Measurements from ENCODE around the gene HBZ. TPM values are rescaled to one million over a fixed set of nuclear protein-coding genes. Genes with fewer than 3 reads are reported as not detected.
"Not testable (repeated sequence)": the region's sequence is repeated elsewhere in the genome, so short reads cannot be mapped to it uniquely, and the experiment has no call there.

The HBZ gene
- total RNA-seq, 1 experiment from 2014 or later: not detected

DNA sequence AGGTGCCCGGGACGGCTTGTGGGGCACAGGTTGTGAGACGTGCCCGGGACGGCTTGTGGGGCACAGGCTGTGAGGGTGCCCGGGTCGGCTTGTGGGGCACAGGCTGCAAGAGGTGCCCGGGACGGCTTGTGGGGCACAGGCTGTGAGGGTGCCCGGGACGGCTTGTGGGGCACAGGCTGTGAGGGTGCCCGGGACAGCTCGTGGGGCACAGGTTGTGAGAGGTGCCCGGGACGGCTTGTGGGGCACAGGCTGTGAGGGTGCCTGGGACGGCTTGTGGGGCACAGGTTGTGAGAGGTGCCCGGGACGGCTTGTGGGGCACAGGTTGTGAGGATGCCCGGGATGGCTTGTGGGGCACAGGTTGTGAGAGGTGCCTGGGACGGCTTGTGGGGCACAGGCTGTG is 7.8 kb downstream of the HBZ start:
- DNase-seq (ENCODE audit: low read depth, low spot score); in situ Hi-C loops (cut with HindIII; ENCODE audit: low pct_unique_long_range_greater_than_20kb, low sequenced_read_pairs): not testable (repeated sequence)

DNA sequence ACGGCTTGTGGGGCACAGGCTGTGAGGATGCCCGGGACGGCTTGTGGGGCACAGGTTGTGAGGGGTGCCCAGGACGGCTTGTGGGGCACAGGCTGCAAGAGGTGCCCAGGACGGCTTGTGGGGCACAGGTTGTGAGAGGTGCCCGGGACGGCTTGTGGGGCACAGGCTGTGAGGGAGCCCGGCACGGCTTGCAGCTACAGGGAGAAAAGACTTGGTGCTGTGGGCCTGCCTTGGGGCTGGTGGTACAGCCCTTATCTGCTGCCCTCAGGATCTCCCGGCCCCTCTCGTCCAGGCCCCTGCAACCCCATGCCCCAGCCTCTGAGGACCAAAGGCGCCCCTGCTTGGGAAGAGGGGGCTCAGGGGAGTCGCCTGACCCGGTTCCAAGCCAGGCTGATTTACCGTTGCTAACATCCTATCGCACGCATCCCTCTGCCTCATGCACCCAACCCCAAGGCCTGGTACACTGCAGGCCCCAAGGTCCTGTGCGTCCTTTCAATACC is 8.3 kb downstream of the HBZ start:
- in situ Hi-C loops (cut with HindIII; ENCODE audit: low pct_unique_long_range_greater_than_20kb, low sequenced_read_pairs): no loop called here
- no peak for DNase-seq (ENCODE audit: low read depth, low spot score)

DNA sequence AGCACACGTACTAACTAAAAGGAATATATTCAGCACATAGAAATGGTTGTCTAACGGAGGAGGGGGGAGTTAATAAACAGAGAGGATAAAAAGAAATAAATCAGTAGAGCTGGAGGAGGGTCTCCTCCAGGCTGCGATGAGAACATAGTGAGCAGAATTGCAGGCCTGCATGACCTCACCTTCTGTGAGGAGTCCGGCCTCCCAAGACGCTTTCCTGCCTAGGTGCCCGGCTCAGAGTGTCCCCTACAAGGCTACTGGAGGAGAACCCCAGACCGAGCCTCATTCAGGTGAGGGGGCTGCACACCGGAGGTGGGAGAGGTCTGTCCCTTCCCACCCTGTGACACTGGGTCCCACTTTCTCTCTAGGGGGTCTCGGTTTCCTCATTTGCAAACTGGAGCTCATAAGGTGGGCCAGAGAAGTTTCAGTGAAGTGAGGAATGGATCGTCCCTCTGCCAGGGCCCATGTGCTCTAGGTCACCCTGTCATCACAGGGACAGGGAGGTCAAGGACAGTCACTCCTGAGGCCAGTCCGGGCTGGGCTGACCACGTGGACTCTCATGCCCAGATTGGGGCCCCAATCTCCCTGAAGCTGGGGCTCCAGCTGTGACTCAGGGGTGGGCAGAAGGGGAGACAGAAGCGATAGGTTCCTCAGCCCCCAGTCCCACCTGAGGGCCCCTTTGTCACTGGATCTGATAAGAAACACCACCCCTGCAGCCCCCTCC is 10.0 kb downstream of the HBZ start:
- in situ Hi-C loops (cut with HindIII; ENCODE audit: low pct_unique_long_range_greater_than_20kb, low sequenced_read_pairs): no loop called here
- DNase-seq (ENCODE audit: low read depth, low spot score): no peak

- DNase-seq (ENCODE audit: low read depth, low spot score); in situ Hi-C loops (cut with HindIII; ENCODE audit: low pct_unique_long_range_greater_than_20kb, low sequenced_read_pairs): not testable (repeated sequence)
These were observed 10.7 kb downstream of the HBZ start for GRCh38 chr16:163139-163538.

DNA sequence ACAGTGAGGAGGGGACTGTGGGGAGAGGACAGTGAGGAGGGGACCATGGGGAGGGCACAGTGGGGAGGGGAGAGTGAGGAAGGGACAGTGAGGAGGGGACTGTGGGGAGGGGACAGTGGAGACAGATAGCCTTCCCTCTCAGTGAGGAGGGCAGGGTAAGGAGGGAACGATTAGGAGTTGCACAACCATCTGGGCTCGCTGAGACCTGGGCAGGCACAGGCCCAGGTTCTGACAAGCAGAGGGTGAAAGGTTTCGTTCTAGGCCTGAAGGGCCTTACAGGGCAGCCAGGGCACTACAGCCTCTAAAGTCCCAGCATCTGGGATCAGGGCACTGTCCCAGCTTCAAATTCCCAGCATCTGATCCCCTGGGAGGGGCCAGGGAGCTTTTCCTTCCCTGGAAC is 11.3 kb downstream of the HBZ start:
- DNase-seq (ENCODE audit: low read depth, low spot score); in situ Hi-C loops (cut with HindIII; ENCODE audit: low pct_unique_long_range_greater_than_20kb, low sequenced_read_pairs): not testable (repeated sequence)

GRCh38 chr16:164134-164823 is 11.8 kb downstream of the HBZ start:
- DNase-seq (ENCODE audit: low read depth, low spot score); in situ Hi-C loops (cut with HindIII; ENCODE audit: low pct_unique_long_range_greater_than_20kb, low sequenced_read_pairs): not testable (repeated sequence)

DNA sequence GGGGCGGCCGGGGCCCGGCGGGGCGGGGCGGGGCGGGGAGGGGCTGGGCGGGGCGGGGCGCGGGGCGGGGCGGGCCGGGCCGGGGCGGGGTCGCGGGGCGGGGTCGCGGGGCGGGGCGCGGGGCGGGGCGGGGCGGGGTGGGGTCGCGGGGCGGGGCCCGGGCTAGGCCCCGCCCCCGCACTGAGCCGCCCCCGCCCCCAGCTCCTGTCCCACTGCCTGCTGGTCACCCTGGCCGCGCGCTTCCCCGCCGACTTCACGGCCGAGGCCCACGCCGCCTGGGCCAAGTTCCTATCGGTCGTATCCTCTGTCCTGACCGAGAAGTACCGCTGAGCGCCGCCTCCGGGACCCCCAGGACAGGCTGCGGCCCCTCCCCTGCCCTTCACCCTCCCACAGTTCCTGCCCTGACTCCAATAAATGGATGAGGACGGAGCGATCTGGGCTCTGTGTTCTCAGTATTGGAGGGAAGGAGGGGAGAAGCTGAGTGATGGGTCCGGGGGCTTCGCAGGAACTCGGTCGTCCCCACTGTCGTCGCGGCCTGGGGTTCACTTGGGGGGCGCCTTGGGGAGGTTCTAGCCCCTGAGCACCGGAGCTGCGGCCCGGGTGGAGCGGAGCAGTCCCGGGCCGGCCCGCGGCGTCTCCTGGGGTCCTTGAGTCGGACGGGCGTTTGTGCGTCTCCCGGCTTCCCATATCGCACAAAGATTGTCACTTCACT is 12.5 kb downstream of the HBZ start:
- no peak for DNase-seq (ENCODE audit: low read depth, low spot score)
- in situ Hi-C loops (cut with HindIII; ENCODE audit: low pct_unique_long_range_greater_than_20kb, low sequenced_read_pairs): no loop called here

DNA sequence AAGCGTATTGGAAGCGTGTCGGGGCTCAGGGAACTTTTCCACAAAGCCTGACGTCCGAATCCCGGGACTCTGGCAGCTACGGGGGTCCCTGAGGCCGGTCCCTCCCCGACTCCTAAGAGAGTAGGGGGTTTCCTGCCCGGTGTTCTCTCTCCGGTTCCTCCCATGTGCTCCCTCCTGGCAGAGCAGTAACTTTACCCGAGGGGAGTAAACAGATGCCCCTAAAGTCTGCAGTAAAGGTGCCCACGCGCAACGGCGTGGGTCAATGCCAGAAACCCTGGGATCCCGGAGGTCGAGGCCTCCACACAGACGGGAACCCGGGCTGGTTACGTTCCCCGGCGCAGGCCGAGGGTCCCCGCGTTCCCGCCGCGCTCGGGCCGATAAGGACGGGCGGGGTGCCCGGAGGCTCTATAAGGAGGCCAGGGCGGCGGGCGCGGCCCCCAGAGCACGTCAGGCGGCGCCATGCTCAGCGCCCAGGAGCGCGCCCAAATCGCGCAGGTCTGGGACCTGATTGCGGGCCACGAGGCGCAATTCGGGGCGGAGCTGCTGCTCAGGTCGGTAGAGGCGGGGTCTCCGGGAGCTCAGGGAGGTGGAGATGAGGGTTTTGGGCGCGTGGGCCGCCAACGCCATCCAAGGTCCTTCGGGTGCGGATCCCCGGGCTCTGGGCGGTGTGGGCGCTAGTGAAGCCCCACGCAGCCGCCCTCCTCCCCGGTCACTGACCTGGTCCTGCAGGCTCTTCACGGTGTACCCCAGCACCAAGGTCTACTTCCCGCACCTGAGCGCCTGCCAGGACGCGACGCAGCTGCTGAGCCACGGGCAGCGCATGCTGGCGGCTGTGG is 13.3 kb downstream of the HBZ start, which contains the start of gene HBM:
TSS of gene HBM (plus strand) at position 440 of the 836 bp plus-strand sequence. CDS start at position 460, 20 bp downstream.
- in situ Hi-C loops (cut with HindIII; ENCODE audit: low pct_unique_long_range_greater_than_20kb, low sequenced_read_pairs): no loop called here
- DNase-seq (ENCODE audit: low read depth, low spot score): no peak

GRCh38 chr16:166375-167121 is 14.1 kb downstream of the HBZ start:
- in situ Hi-C loops (cut with HindIII; ENCODE audit: low pct_unique_long_range_greater_than_20kb, low sequenced_read_pairs): no loop called here
- no peak for DNase-seq (ENCODE audit: low read depth, low spot score)

DNA sequence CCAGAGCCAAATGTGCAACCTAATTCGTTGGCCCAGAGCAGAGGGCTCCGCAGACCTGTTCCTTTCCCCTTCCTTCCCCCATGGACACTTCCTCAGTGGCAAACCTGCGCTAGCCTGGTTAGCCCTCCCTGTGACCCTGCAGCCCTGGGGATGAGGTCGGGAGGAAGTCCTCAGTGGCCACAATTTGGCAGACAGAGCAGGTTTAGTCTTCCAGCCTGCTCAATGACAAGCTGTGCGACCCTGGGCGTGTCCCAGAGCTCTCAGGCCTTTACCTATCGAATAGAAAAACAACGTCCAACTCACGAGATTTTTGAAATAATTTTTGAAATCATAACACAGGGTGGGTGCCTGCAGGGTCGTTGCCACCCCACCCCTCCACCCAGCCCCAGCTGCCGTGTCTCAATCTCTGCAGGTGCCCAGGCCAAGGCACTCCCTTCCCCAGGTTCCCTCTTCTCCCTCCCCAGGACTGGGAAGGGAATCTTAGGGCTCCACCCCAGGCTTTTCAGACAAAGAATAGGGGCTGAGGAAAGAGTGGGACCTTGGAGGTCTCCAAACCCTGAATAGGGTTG is 14.8 kb downstream of the HBZ start:
- no peak for DNase-seq (ENCODE audit: low read depth, low spot score)
- in situ Hi-C loops (cut with HindIII; ENCODE audit: low pct_unique_long_range_greater_than_20kb, low sequenced_read_pairs): no loop called here

DNA sequence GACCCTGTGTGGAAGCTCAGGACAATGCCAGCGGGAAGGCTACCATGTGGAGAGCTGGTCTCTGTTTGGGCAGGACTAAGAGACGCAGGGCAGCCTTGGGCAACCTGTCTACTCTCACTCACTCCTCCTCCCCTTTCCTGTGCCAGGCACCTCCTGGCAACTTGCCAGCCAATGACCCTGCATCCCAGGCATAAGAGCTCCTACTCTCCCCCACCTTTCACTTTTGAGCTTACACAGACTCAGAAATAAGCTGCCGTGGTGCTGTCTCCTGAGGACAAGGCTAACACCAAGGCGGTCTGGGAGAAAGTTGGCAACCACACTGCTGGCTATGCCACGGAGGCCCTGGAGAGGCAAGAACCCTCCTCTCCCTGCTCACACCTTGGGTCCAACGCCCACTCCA is 16.0 kb downstream of the HBZ start:
- in situ Hi-C loops (cut with HindIII; ENCODE audit: low pct_unique_long_range_greater_than_20kb, low sequenced_read_pairs): no loop called here
- DNase-seq (ENCODE audit: low read depth, low spot score): no peak

DNA sequence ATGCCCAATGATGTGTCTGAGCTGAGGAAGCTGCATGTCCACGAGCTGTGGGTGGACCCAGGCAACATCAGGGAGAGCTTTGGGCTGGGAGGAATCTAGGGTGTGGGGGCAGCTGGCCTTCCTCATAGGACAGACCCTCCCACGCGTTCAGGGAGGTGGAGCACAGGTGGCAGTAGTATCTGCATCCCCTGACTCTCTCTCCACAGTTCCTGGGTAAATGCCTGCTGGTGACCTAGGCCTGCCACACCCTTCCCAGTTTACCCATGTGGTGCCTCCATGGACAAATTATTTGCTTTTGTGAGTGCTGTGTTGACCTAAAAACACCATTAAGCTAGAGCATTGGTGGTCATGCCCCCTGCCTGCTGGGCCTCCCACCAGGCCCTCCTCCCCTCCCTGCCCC is 16.6 kb downstream of the HBZ start:
- DNase-seq (ENCODE audit: low read depth, low spot score): no peak
- in situ Hi-C loops (cut with HindIII; ENCODE audit: low pct_unique_long_range_greater_than_20kb, low sequenced_read_pairs): no loop called here

GRCh38 chr16:170088-170507 is 17.7 kb downstream of the HBZ start:
- in situ Hi-C loops (cut with HindIII; ENCODE audit: low pct_unique_long_range_greater_than_20kb, low sequenced_read_pairs); DNase-seq (ENCODE audit: low read depth, low spot score): not testable (repeated sequence)

DNA sequence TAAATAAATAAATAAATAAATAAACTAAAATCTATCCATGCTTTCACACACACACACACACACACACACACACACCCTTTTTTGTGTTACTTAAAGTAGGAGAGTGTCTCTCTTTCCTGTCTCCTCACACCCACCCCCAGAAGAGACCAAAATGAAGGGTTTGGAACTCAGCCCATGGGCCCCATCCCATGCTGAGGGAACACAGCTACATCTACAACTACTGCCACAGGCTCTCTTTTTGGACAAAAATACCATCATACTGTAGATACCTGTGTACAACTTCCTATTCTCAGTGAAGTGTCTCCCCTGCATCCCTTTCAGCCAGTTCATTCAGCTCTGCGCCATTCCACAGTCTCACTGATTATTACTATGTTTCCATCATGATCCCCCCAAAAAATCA is 18.3 kb downstream of the HBZ start:
- no peak for DNase-seq (ENCODE audit: low read depth, low spot score)
- in situ Hi-C loops (cut with HindIII; ENCODE audit: low pct_unique_long_range_greater_than_20kb, low sequenced_read_pairs): no loop called here

GRCh38 chr16:172374-172941 is 20.0 kb downstream of the HBZ start, which contains the start of gene HBA2:
Gene HBA2, plus strand, starts transcription at chr16:172876. Its CDS starts 37 bp downstream, at chr16:172913.
- DNase-seq (ENCODE audit: low read depth, low spot score); in situ Hi-C loops (cut with HindIII; ENCODE audit: low pct_unique_long_range_greater_than_20kb, low sequenced_read_pairs): not testable (repeated sequence)

DNA sequence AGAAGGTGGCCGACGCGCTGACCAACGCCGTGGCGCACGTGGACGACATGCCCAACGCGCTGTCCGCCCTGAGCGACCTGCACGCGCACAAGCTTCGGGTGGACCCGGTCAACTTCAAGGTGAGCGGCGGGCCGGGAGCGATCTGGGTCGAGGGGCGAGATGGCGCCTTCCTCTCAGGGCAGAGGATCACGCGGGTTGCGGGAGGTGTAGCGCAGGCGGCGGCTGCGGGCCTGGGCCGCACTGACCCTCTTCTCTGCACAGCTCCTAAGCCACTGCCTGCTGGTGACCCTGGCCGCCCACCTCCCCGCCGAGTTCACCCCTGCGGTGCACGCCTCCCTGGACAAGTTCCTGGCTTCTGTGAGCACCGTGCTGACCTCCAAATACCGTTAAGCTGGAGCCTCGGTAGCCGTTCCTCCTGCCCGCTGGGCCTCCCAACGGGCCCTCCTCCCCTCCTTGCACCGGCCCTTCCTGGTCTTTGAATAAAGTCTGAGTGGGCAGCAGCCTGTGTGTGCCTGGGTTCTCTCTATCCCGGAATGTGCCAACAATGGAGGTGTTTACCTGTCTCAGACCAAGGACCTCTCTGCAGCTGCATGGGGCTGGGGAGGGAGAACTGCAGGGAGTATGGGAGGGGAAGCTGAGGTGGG is 20.9 kb downstream of the HBZ start:
- in situ Hi-C loops (cut with HindIII; ENCODE audit: low pct_unique_long_range_greater_than_20kb, low sequenced_read_pairs); DNase-seq (ENCODE audit: low read depth, low spot score): not testable (repeated sequence)
